PFSK-1 (cell line): ENCODE results near the gene ULBP3.

Source experiments
- POLR2AphosphoS5 ChIP-seq: IDR thresholded peaks from 2 replicates; pipeline ENCODE4 v1.6.1; 2012; ENCODE audit warnings: low read depth, mild to moderate bottlenecking, control low read depth, low read length, moderate library complexity
- REST ChIP-seq, 2 experiments: IDR thresholded peaks; 2 replicates each; pipeline versions ENCODE4 v1.6.1 to v1.8.0; 2011 to 2012; ENCODE audit warnings: low read depth in 2 of 2, low read length in 2 of 2, control low read depth in 1 of 2, inconsistent platforms in 1 of 2, mild to moderate bottlenecking in 1 of 2, moderate library complexity in 1 of 2; ENCODE audit not compliant: insufficient read depth in 1 of 2

GRCh38 chr6:150116200-150116800, 47.4 kb upstream of the ULBP3 start:
- TF ChIP-seq REST (IDR thresholded peaks at IDR 0.05; ENCODE audit: insufficient read depth in 1 of 2, low read depth in 2 of 2, low read length in 2 of 2) = no peak
- TF ChIP-seq POLR2AphosphoS5 = no peak
